ENCODE measurements around the gene EXOC6.

EXOC6 gene

DNA sequence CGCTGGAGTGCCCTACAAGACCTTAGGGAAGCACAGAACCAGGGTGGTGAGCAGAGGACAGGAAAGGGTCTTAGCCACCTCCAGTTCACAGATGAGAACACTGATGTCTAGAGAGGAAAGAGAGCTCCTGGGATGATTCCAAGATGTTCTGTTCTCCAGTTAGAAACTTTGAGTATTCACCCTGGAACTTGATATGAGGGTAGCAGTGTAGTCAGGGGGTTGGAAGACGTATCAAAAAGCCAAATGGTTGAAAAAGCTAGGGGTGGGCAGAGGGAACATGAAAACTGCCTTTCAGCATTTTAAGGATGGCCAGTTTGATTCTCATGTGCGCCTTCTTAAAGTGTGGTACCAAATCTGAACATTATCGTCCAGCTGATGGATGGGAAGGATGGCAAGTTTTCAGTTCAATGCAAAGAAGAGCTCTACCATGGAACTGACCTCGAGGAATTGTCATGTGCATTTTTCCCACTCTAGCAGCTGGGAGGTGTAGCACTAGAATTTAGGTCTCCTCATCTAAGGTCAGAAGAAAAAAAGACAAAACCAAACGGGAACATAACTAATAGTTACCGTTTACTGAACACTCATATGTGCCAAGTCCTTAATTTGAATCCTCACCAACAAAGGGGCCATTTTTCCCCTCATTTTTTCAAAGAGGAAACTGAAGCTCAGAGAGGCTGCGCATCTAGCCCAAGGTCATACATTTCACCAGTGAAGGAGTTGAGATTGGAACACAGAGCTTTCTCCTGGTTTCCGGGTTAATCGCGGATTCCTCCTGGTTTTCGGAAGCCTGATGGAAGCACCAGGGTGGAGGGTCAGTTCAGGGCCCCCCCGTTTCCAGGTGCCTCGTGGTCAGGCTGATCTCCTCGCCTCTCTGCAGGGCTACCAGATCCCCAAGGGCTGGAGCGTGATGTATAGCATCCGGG, 219.4 kb downstream of the EXOC6 start:
- DNase-seq: no peak

- peak; percentile 34 for DNase-seq
Measured at GRCh38 chr10:93068411-93069244, 220.3 kb downstream of the EXOC6 start.

- no peak for DNase-seq
Measured at GRCh38 chr10:93069245-93069561, 220.9 kb downstream of the EXOC6 start.

GRCh38 chr10:93070378-93071176, 222.3 kb downstream of the EXOC6 start:
- no peak for DNase-seq

DNA sequence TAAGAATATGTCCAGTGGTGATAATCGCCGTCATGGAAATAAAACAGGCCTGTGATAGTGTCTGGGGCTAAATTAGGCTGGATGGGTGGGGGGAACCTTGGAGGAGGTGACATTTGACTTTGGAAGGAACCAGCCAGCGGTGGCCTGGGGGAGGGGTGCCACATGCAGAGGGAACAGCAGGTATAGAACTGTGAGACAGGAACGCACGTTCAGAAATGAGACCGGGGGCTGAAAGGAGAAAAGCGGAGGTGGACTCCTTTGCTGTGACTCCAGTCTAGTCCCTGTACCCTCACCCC, 222.8 kb downstream of the EXOC6 start:
- DNase-seq: no peak

DNA sequence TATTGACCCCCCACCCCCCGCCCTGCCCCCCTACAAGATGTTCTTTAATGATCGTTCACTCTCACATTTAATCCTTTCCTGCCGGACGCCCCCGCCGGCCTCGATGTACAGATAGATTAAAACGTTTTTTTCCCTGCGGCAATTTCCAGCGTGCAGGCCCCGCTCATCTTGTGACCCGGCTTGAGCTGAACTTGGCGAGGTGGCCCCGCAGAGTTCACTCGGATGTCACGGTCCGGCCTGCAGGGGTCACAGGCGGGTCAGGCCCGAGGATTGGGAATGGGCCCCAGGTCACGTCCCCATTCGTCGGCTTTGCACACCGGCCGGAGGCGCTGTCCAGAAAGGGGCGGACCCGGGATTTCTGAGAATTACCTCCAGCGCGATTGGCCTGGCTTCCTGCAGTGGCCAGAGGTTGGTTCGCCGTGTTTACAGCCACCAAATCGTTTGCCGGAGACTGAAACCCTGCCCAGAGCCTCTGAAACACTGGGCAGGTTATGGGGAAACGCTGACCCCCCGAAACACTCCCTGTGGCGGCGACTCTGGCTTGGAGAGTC, 223.4 kb downstream of the EXOC6 start:
- DNase-seq: no peak

DNA sequence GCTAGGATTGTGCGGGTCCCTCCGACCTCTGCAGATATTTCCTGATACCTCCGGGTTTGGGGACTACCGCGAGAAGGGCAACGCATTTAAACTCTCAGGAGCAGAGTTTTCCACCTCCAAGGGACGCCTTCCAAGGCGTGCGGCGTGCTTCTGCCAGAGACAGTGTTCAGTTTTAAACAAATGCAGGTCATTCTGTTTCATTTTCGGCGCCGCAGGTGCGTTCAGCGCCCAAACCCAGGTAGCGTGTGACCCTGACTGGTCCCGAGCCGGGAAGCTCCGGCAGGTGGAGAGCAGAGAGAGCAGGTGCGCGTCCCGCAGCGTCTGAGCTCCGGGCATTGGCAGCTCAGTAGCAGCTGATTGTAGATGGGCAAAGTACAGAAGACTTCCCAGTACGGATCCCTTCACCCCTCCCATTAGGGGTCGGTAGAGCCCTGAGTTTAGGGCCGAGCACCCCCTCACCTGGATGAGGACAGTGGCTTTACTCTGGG, 223.9 kb downstream of the EXOC6 start:
- no peak for DNase-seq

DNA sequence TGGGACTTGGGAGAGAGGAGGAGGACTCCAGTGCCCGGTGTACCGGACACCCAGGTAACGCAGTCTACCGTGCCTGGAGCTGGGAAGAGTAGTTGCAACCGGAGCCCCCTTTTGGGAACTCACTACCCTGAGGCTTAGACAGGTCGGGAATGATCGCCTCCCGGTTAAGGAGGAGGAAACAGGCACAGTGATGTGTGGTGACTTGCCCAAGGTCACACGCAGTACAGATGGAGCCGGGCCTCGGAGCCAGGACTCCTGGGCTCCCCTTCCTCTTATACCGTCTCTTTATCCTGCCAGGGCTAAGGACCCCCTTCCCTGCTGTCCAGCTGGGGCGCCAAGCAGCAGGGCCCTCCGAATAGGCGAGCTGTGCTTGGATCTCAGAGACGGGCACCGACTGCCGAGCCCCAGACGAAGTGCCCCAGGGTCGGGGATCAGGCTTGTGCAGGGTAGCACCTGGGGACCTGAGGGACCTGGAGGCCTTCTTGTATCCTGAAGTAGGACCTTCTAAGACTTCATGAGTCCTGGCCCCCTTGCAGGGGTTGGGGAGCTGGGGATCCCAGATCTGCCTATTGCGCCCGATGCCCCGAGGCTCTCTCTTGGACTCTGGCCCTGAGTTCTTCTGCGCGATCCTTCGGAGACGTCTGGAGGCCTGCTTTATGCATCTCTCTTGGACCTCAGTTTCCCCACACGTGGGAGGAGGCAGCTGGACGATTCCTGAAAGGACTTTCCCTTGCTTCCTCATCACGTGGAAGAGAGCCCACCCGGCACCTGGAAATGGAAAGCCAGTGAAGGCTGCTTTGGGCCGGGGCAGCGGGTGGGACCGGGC, 224.6 kb downstream of the EXOC6 start:
- DNase-seq: no peak

DNA sequence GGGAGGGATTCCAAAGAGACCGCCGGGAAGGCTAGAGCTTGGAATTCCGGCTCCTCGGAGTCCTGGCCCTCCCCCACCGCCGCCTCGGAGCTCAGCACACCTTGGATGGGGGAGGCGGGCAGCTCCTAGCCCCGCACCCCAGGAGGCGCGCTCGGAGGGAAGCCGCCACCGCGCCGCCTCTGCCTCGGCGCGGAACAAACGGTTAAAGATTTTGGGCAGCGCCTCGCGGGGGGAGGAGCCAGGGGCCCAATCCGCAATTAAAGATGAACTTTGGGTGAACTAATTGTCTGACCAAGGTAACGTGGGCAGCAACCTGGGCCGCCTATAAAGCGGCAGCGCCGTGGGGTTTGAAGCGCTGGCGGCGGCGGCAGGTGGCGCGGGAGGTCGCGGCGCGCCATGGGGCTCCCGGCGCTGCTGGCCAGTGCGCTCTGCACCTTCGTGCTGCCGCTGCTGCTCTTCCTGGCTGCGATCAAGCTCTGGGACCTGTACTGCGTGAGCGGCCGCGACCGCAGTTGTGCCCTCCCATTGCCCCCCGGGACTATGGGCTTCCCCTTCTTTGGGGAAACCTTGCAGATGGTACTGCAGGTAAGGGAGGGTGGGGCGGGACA, 225.3 kb downstream of the EXOC6 start, which contains the start of gene CYP26A1:
TSS of gene CYP26A1 (plus strand) at position 355 of the 608 bp plus-strand sequence. CDS start at position 397, 42 bp downstream.
- DNase-seq: peak; percentile 28

- DNase-seq: peak; percentile 17
Measured at GRCh38 chr10:93074147-93074596, 225.9 kb downstream of the EXOC6 start.

- no peak for DNase-seq
Measured at GRCh38 chr10:93074597-93075368, 226.5 kb downstream of the EXOC6 start.

GRCh38 chr10:93075369-93076221, 227.3 kb downstream of the EXOC6 start:
- DNase-seq: no peak

DNA sequence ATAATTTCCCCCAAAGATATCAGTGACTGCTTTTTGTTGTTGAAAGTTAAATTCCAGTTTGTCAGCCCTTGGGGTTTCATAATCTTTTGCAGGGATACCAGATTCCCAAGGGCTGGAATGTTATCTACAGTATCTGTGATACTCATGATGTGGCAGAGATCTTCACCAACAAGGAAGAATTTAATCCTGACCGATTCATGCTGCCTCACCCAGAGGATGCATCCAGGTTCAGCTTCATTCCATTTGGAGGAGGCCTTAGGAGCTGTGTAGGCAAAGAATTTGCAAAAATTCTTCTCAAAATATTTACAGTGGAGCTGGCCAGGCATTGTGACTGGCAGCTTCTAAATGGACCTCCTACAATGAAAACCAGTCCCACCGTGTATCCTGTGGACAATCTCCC, 228.6 kb downstream of the EXOC6 start:
- no peak for DNase-seq

DNA sequence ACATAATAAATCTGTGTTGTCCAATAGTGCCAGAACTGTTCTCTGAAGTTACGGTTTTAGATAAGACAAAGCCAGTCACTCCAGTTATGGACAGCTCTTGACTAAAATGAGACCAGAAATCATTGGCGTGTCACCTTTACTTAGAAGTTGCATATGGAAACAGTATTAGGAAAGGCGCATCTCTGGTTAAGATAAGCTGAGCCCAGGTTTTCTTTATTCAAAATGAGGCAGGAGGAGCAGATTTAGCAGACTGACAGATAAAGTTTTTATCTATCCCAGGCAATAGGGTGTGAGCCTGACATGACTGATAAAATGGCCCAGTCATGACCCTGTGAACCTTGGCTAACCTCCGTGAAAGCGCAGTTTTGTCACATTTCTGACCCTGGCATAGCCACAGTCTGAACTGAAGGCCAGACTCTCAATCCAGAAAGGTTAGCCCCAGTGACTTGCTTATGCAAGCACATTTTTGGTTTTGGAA, 229.6 kb downstream of the EXOC6 start:
- no peak for DNase-seq

- DNase-seq: no peak
Measured at GRCh38 chr10:93079663-93080349, 231.5 kb downstream of the EXOC6 start.

DNA sequence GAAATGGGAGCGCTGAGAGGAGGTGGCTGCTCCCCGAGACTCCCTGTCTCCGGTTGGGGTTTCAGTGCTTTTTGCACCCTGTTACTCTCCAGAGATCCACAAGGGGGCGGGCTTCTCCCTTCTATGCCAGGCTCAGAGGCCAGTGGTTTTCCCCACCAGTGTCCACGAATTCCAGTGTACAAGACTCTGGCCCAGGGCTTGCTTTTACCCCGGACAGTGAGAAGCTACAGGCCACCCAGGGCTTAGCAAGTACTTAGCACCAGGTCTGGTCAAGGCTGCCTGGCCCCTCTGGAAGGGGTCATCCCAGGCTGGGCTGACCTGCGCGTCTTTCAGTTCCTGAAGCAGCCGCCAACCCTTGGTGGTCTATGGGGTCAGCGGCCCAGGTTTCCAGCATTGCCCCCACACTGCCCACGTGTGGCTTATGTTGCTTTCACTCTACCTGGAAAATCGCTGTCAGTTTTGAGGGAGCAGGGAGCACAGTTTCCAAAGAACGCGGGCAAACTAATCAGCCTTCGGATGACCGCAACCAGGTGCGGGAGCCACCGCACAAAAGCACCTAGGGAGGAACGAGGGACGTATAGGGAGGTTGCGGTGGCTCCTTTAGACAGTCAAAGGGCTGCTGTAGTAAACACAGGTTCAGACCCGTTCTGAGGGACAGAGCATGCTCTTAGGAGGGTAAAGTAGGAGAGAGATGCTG, 232.2 kb downstream of the EXOC6 start:
- no peak for DNase-seq

- DNase-seq: no peak
Measured at GRCh38 chr10:93081318-93081717, 233.0 kb downstream of the EXOC6 start.

- no peak for DNase-seq
Measured at GRCh38 chr10:93081834-93082233, 233.5 kb downstream of the EXOC6 start.

All from NCI-H1105 treated with DMSO at 0.1 percent for 48 hours (cell line).